ENCODE measurements around the gene DLL3.
"Not testable (repeated sequence)": the region's sequence is repeated elsewhere in the genome, so short reads cannot be mapped to it uniquely, and the experiment has no call there.

DLL3 gene

GRCh38 chr19:39498798-39499642, at the start of gene DLL3:
TSS of gene DLL3 (plus strand) at chr19:39498947. CDS start at chr19:39498975, 28 bp downstream.
- no peak for DNase-seq (ENCODE audit: low spot score)

GRCh38 chr19:39449116-39449797, 49.5 kb upstream of the DLL3 start:
- no peak for DNase-seq (ENCODE audit: low spot score)

- DNase-seq (ENCODE audit: low spot score): not testable (repeated sequence)
Observed at GRCh38 chr19:39451257-39451656, 47.5 kb upstream of the DLL3 start.

- DNase-seq (ENCODE audit: low spot score): no peak
Observed at GRCh38 chr19:39463403-39463802, 35.3 kb upstream of the DLL3 start.

GRCh38 chr19:39465956-39466747, 32.6 kb upstream of the DLL3 start:
- DNase-seq (ENCODE audit: low spot score): no peak

GRCh38 chr19:39467941-39468340, 30.8 kb upstream of the DLL3 start:
- no peak for DNase-seq (ENCODE audit: low spot score)

GRCh38 chr19:39469036-39469435, 29.7 kb upstream of the DLL3 start:
- DNase-seq (ENCODE audit: low spot score): no peak

GRCh38 chr19:39469567-39469966, 29.2 kb upstream of the DLL3 start:
- no peak for DNase-seq (ENCODE audit: low spot score)

- no peak for DNase-seq (ENCODE audit: low spot score)
Observed at GRCh38 chr19:39470724-39471339, 27.9 kb upstream of the DLL3 start.

- DNase-seq (ENCODE audit: low spot score): no peak
Observed at GRCh38 chr19:39471756-39472536, 26.8 kb upstream of the DLL3 start.

- no peak for DNase-seq (ENCODE audit: low spot score)
Observed at GRCh38 chr19:39472746-39473442, 25.9 kb upstream of the DLL3 start.

- DNase-seq (ENCODE audit: low spot score): no peak
Observed at GRCh38 chr19:39473443-39473960, 25.2 kb upstream of the DLL3 start.

GRCh38 chr19:39474139-39474620, 24.6 kb upstream of the DLL3 start:
- DNase-seq (ENCODE audit: low spot score): peak; percentile 64

GRCh38 chr19:39475748-39476147, 23.0 kb upstream of the DLL3 start:
- DNase-seq (ENCODE audit: low spot score): no peak

GRCh38 chr19:39479319-39479801, 19.4 kb upstream of the DLL3 start:
- DNase-seq (ENCODE audit: low spot score): not testable (repeated sequence)

GRCh38 chr19:39479916-39480315, 18.8 kb upstream of the DLL3 start:
- no peak for DNase-seq (ENCODE audit: low spot score)

GRCh38 chr19:39480337-39481228, 18.2 kb upstream of the DLL3 start, which contains the start of gene TIMM50:
TSS of gene TIMM50 (plus strand) at chr19:39480838. CDS start at chr19:39480854, 16 bp downstream.
- DNase-seq (ENCODE audit: low spot score): peak; percentile 91

- DNase-seq (ENCODE audit: low spot score): no peak
Observed at GRCh38 chr19:39481229-39481545, 17.6 kb upstream of the DLL3 start.

- DNase-seq (ENCODE audit: low spot score): no peak
Observed at GRCh38 chr19:39481676-39482075, 17.1 kb upstream of the DLL3 start.

Measured in germinal center (tissue), 1 donor.